Hair follicular keratinocyte (primary cell): Measurements from ENCODE around the gene HOXD10. TPM values are rescaled to one million over a fixed set of nuclear protein-coding genes. Genes with fewer than 3 reads are reported as not detected.

Experiments used
- total RNA-seq: library from RNA; depleted of rRNA; stranded (reverse); fragments of >200 nt; gene quantifications from 2 replicates; pipeline ENCODE4 v1.2.3, GENCODE V29; 2015

Gene HOXD10
- not detected in 2 replicates for total RNA-seq

GRCh38 chr2:176115883-176116813 is at the start of gene HOXD10:
HOXD10 (plus strand) TSS chr2:176116778; CDS start chr2:176116834, 56 bp downstream.

GRCh38 chr2:176083796-176084261 is 32.7 kb upstream of the HOXD10 start, which contains the start of gene EVX2:
EVX2 (minus strand) TSS chr2:176083962; CDS start chr2:176083776, 186 bp downstream.

GRCh38 chr2:176092270-176093144 is 24.1 kb upstream of the HOXD10 start, which contains the start of gene HOXD13:
HOXD13 (plus strand) TSS chr2:176092721; CDS start chr2:176092891, 170 bp downstream.

GRCh38 chr2:176099728-176100546 is 16.6 kb upstream of the HOXD10 start, which contains the start of gene HOXD12:
HOXD12 (plus strand) TSS chr2:176099795; CDS start chr2:176099802, 7 bp downstream.

GRCh38 chr2:176106581-176107539 is 9.7 kb upstream of the HOXD10 start, which contains the start of gene HOXD11:
HOXD11 (plus strand) TSS chr2:176107280; CDS start chr2:176107356, 76 bp downstream.

GRCh38 chr2:176122683-176123410 is 6.3 kb downstream of the HOXD10 start, which contains the start of gene HOXD9:
HOXD9 (plus strand) TSS chr2:176122719; CDS start chr2:176122769, 50 bp downstream.

GRCh38 chr2:176128982-176129796 is 12.6 kb downstream of the HOXD10 start, which contains the start of gene HOXD8:
HOXD8 (plus strand) TSS chr2:176129705; CDS start chr2:176130367, 662 bp downstream.

GRCh38 chr2:176151442-176152287 is 35.1 kb downstream of the HOXD10 start, which contains the start of gene HOXD4:
HOXD4 (plus strand) TSS chr2:176151550; CDS start chr2:176151634, 84 bp downstream.

GRCh38 chr2:176156807-176157498 is 40.4 kb downstream of the HOXD10 start, which contains the start of gene HOXD3:
HOXD3 (plus strand) TSS chr2:176157307; CDS start chr2:176169115, 11,808 bp downstream.

Other genes starting within 250 kb of the HOXD10 start
- 13.9 and 17.6 TPM in 2 replicates for gene LNPK, start 114.5 kb upstream of the HOXD10 start, total RNA-seq
- gene EVX2, start 32.8 kb upstream of the HOXD10 start, total RNA-seq, result not detected in 2 replicates
- gene HOXD13, start 24.1 kb upstream of the HOXD10 start, total RNA-seq, result not detected in 2 replicates
- not detected in 2 replicates for gene HOXD12, start 17.0 kb upstream of the HOXD10 start, total RNA-seq
- not detected in 2 replicates for gene HOXD11, start 9.5 kb upstream of the HOXD10 start, total RNA-seq
- gene HOXD9, start 5.9 kb downstream of the HOXD10 start, total RNA-seq, result not detected in 2 replicates
- gene HOXD8, start 12.9 kb downstream of the HOXD10 start, total RNA-seq, result 1.2 TPM in 1 of 2 replicates, not detected in the other
- not detected in 2 replicates for gene HOXD4, start 34.8 kb downstream of the HOXD10 start, total RNA-seq
- gene HOXD3, start 40.5 kb downstream of the HOXD10 start, total RNA-seq, result not detected in 2 replicates
- not detected in 2 replicates for gene HOXD1, start 71.9 kb downstream of the HOXD10 start, total RNA-seq
- 53.0 and 60.5 TPM in 2 replicates for gene MTX2, start 152.7 kb downstream of the HOXD10 start, total RNA-seq